AG09319 (cell line): ENCODE results near the gene CLEC14A.

Experiments
- DNase-seq: peaks from one replicate; pipeline ENCODE4 v3.0.0-alpha.2; 2010; ENCODE audit warnings: low read depth; ENCODE audit errors: extremely low read depth
- TF ChIP-seq, protein P1 (sequence below): IDR thresholded peaks from 2 replicates; pipeline ENCODE4 v1.5.1; 2011; ENCODE audit warnings: low read depth, mild to moderate bottlenecking, inconsistent platforms, low read length, moderate library complexity

The CLEC14A gene

GRCh38 chr14:38261620-38262019 lies 5.7 kb upstream of the CLEC14A start:
- TF ChIP-seq, protein P1, sequence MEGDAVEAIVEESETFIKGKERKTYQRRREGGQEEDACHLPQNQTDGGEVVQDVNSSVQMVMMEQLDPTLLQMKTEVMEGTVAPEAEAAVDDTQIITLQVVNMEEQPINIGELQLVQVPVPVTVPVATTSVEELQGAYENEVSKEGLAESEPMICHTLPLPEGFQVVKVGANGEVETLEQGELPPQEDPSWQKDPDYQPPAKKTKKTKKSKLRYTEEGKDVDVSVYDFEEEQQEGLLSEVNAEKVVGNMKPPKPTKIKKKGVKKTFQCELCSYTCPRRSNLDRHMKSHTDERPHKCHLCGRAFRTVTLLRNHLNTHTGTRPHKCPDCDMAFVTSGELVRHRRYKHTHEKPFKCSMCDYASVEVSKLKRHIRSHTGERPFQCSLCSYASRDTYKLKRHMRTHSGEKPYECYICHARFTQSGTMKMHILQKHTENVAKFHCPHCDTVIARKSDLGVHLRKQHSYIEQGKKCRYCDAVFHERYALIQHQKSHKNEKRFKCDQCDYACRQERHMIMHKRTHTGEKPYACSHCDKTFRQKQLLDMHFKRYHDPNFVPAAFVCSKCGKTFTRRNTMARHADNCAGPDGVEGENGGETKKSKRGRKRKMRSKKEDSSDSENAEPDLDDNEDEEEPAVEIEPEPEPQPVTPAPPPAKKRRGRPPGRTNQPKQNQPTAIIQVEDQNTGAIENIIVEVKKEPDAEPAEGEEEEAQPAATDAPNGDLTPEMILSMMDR = no peak
- no peak for DNase-seq

GRCh38 chr14:38257507-38257906 lies 1.6 kb upstream of the CLEC14A start:
- DNase-seq = no peak

DNA sequence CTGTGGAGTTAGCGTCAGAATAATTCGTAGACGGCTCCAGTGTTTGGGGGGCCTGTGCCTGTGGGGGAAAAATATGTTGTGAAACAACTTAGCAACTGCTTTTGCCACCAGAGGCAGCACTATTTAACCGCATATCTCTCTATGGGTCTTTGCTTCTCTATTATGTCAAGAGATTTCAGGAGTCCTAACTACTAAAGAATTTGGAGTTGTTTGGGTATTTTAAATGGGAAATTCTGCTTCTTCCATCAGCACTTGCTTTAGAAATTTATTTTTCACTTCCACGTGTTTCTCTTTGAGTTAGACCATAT lies 594 bp upstream of the CLEC14A start:
- TF ChIP-seq, protein P1 = no peak
- DNase-seq = no peak

More at GRCh38 chr14:38257507-38257906, 1.6 kb upstream of the CLEC14A start:
- TF ChIP-seq, protein P1 = no peak

DNA sequence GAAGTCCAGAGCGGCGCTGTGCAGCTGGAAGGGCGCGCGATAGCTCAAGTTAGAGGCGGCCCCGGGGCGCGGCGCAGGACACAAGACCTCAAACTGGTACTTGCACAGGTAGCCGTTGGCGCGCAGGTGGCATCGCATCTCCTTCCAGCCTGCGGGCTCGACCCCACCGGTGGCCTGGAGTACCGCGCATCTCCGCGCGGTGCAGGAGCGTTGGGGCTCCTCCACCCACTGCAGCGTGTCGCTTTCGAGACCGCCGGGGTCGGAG lies 553 bp downstream of the CLEC14A start:
- TF ChIP-seq, protein P1 = no peak
- DNase-seq = no peak

DNA sequence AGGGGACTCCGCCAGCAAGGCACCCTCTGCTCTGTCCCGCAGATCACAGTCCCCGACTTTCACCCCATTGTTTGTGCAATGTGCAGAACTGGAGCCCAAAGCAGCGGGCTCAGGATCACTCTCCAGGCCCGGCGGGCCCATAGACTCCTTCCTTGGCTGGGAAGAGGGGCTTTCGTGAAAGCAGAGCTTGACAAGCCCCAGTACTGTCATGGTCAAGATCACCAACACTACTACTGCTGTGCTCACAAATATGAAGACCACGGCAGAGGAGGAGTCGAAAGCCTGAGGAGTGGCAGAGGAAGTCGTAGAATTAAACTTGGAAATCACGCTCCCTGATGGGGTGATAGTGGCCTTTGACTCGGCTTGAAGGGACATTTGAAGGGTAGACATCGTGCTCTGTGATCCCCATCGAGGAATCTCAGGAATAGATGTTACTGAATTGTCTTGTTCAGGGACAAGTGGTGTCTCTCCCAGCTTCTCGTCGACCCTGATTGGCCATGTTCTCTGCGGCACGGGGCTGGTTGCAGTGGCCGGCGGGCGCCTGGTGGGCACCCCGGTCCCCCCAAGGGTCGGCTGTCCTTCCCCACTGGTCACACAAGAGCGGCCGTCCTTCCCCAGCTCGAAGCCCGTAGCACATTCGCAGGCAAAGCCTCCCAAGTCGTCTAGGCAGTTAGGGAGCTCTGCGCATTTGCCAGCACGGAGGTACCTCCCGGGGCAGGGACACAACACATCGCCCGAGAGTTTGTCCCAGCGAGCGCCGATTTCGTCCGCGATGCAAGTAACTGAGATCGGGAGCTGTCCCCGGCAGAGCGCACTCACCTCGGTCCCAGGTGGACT lies 1.1 kb downstream of the CLEC14A start:
- no peak for DNase-seq

GRCh38 chr14:38253676-38254075 lies 2.2 kb downstream of the CLEC14A start:
- no peak for DNase-seq
- TF ChIP-seq, protein P1 = no peak

More for the DNA sequence above, 1.1 kb downstream of the CLEC14A start:
- TF ChIP-seq, protein P1 = no peak

DNA sequence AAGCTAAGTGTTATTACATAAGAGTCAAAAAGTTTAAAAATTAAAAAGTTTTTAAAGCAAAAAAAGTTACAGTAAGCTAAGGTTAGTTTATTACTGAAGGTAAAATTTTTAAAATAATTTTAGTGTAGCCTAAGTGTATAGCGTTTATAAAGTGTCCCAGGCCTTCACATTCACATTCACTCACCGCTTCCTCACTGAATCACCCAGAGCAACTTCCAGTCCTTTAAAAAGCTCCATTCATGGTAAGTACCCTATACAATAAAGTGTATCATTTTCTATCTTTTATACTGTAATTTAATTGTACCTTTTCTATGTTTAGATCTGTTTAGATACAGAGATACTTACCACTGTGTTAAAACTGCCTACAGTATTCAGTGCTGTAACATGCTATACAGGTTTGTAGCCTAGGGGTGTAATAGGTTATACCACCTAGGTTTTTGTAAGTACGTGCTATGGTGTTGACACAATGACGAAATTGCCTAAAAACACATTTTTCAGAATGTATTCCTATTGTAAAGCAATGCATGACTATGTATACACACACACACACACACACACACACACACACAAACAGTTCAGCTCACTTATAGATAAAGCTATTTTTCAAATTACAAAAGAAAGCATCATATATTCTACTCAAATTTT lies 3.7 kb downstream of the CLEC14A start:
- TF ChIP-seq, protein P1 = no peak
- no peak for DNase-seq
